Measurements from ENCODE around the gene TMEM140. TPM values are rescaled to one million over a fixed set of nuclear protein-coding genes. Genes with fewer than 3 reads are reported as not detected.

TMEM140 gene
- total RNA-seq, 1 experiment from 2014 or later, result 3.2 TPM

DNA sequence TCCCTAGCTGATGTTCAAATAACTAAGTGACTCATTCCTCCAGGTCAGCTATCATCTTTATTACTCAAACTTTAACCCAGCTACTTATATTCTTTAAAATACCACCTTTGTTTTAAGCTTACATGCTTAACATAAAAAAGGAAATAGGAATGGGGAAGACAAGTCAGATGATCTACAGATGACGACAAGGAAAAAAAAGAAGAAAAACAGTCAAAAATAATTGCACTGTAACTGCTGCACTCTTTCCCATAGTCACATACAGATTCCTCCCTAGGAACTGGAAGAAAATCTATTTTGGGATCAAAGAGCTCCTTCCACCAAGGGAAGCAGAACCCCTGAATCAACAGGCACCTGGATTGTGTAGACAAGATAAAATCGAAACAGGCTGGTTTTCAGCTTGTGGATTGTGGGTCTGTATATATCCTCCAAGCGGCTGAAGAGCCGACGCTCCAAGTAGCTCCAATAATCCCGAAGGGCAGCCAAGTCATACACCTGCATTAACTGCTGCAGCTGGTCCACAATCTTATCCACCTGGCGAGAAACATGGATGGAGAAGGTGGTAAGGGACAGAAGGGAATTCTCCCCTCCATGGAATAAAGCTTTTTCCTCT is 61.5 kb downstream of the TMEM140 start:
- DNase-seq (ENCODE audit: low read depth, low spot score) (no peak), ATAC-seq (no peak)
- Histone ChIP-seq H3K4me3 (ENCODE audit: low read depth in 2 of 2, low read length in 2 of 2) (no peak overlapping the region), H3K9me3 (ENCODE audit: control insufficient read depth, insufficient read depth, low read depth, low read length) (no peaks in the 10 kb centered on the region), H3K4me1 (ENCODE audit: control insufficient read depth, insufficient read depth, low read length) (peaks cover 4% of the 10 kb centered on the region), H3K27ac (ENCODE audit: low read length) (no peak overlapping the region), H3K36me3 (ENCODE audit: control insufficient read depth, insufficient read depth, low read length) (no peaks in the 10 kb centered on the region), H3K27me3 (ENCODE audit: control insufficient read depth, insufficient read depth, low read length) (no peaks in the 10 kb centered on the region)
- in situ Hi-C loops (cut with HindIII; ENCODE audit: low pct_unique_long_range_greater_than_20kb, low sequenced_read_pairs), result no loop called here
- POLR2A ChIA-PET, result no interaction called here
- intact Hi-C loops (cut with micrococcal nuclease; ENCODE audit: unreplicated experiment), result no loop called here
- TF ChIP-seq SIN3A (IDR thresholded peaks at IDR 0.05; ENCODE audit: borderline replicate concordance, insufficient read depth, low read depth, low read length) (no peak), TCF7L2 (IDR thresholded peaks at IDR 0.05; ENCODE audit: low read depth, low read length) (no peak), CTCF (IDR thresholded peaks at IDR 0.05) (no peak), POLR2AphosphoS5 (IDR thresholded peaks at IDR 0.05; ENCODE audit: low read depth, low read length) (no peak)
- TF ChIP-seq, protein P1, sequence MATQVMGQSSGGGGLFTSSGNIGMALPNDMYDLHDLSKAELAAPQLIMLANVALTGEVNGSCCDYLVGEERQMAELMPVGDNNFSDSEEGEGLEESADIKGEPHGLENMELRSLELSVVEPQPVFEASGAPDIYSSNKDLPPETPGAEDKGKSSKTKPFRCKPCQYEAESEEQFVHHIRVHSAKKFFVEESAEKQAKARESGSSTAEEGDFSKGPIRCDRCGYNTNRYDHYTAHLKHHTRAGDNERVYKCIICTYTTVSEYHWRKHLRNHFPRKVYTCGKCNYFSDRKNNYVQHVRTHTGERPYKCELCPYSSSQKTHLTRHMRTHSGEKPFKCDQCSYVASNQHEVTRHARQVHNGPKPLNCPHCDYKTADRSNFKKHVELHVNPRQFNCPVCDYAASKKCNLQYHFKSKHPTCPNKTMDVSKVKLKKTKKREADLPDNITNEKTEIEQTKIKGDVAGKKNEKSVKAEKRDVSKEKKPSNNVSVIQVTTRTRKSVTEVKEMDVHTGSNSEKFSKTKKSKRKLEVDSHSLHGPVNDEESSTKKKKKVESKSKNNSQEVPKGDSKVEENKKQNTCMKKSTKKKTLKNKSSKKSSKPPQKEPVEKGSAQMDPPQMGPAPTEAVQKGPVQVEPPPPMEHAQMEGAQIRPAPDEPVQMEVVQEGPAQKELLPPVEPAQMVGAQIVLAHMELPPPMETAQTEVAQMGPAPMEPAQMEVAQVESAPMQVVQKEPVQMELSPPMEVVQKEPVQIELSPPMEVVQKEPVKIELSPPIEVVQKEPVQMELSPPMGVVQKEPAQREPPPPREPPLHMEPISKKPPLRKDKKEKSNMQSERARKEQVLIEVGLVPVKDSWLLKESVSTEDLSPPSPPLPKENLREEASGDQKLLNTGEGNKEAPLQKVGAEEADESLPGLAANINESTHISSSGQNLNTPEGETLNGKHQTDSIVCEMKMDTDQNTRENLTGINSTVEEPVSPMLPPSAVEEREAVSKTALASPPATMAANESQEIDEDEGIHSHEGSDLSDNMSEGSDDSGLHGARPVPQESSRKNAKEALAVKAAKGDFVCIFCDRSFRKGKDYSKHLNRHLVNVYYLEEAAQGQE (IDR thresholded peaks at IDR 0.05; ENCODE audit: insufficient read depth in 1 of 2, low read depth in 2 of 2, low read length in 1 of 2), result no peak
- CTCF ChIA-PET, result no interaction called here
- BruUV-seq (replicated peaks), result no TSS peak

GRCh38 chr7:135210888-135211178 is 63.0 kb downstream of the TMEM140 start:
- ATAC-seq, result peak; percentile 43
- POLR2A ChIA-PET, result no interaction called here

More at GRCh38 chr7:135210888-135211178, 63.0 kb downstream of the TMEM140 start:
- BruUV-seq (replicated peaks), result no TSS peak
- CTCF ChIA-PET, result no interaction called here
- Histone ChIP-seq H3K27ac (ENCODE audit: low read length) (peak overlapping the region; percentile 73), H3K36me3 (ENCODE audit: control insufficient read depth, insufficient read depth, low read length) (no peaks in the 10 kb centered on the region), H3K9me3 (ENCODE audit: control insufficient read depth, insufficient read depth, low read depth, low read length) (no peaks in the 10 kb centered on the region), H3K4me1 (ENCODE audit: control insufficient read depth, insufficient read depth, low read length) (peaks cover 4% of the 10 kb centered on the region), H3K4me3 (ENCODE audit: low read depth in 2 of 2, low read length in 2 of 2) (peak overlapping the region; percentile 81 to 86), H3K27me3 (ENCODE audit: control insufficient read depth, insufficient read depth, low read length) (no peaks in the 10 kb centered on the region)
- intact Hi-C loops (cut with micrococcal nuclease; ENCODE audit: unreplicated experiment) (no loop called here), in situ Hi-C loops (cut with HindIII; ENCODE audit: low pct_unique_long_range_greater_than_20kb, low sequenced_read_pairs) (no loop called here)
- TF ChIP-seq TCF7L2 (IDR thresholded peaks at IDR 0.05; ENCODE audit: low read depth, low read length), result no peak
- TF ChIP-seq, protein P1 (IDR thresholded peaks at IDR 0.05; ENCODE audit: insufficient read depth in 1 of 2, low read depth in 2 of 2, low read length in 1 of 2), result no peak
- no peak for TF ChIP-seq POLR2AphosphoS5 (IDR thresholded peaks at IDR 0.05; ENCODE audit: low read depth, low read length)
- no peak for TF ChIP-seq SIN3A (IDR thresholded peaks at IDR 0.05; ENCODE audit: borderline replicate concordance, insufficient read depth, low read depth, low read length)
- TF ChIP-seq CTCF (IDR thresholded peaks at IDR 0.05), result no peak
- DNase-seq (ENCODE audit: low read depth, low spot score), result no peak

Data from Panc1 (cell line).